Esophagus squamous epithelium (tissue), 5 donors: ENCODE data around the gene NNMT. TPM values are rescaled to one million over a fixed set of nuclear protein-coding genes. Genes with fewer than 3 reads are reported as not detected.
A peak's percentile ranks its signal among the peaks of the same experiment; 100 is the strongest.

ENCODE experiments used
- DNase-seq: peaks from one replicate; lab custom pipeline; 2025; lab: John Stamatoyannopoulos, UW
- H3K27ac ChIP-seq, 4 donors: fragments of 200-600 bp; sonication (generic); one replicate each; pipeline ENCODE4 v1.5.1; 2016 to 2019; ENCODE audit warnings: mild to moderate bottlenecking in 1 of 4
- H3K27me3 ChIP-seq, 4 donors: fragments of 200-600 bp; sonication (generic); 1 replicate in 3 of 4; 2 replicates in 1 of 4; pipeline versions ENCODE4 v1.5.1 to v1.6.0; 2017 to 2021; ENCODE audit warnings: antibody characterized with exemption in 1 of 4
- H3K36me3 ChIP-seq, 3 donors: fragments of 200-600 bp; sonication (generic); one replicate each; pipeline ENCODE4 v1.5.1; 2016 to 2019
- H3K4me1 ChIP-seq, 3 donors: fragments of 200-600 bp; sonication (generic); one replicate each; pipeline ENCODE4 v1.5.1; 2017 to 2019
- H3K4me3 ChIP-seq, 4 donors: fragments of 200-600 bp; sonication (generic); 1 replicate in 3 of 4; 2 replicates in 1 of 4; pipeline ENCODE4 v1.5.1; 2016 to 2019; ENCODE audit warnings: mild to moderate bottlenecking in 2 of 4, moderate library complexity in 1 of 4
- H3K9me3 ChIP-seq, 3 donors: fragments of 200-600 bp; sonication (generic); one replicate each; pipeline ENCODE4 v1.5.1; 2016 to 2019
- CTCF ChIP-seq, 6 experiments: fragments of 450-650 bp in 4 of 6; fragments of 200-600 bp in 2 of 6; sonication (generic) in 2 of 6; IDR thresholded peaks; one replicate each; pipeline ENCODE4 v1.5.1; 2016 to 2019; ENCODE audit warnings: antibody characterized with exemption in 6 of 6, mild to moderate bottlenecking in 4 of 6, moderate library complexity in 4 of 6
- POLR2A ChIP-seq, 4 donors: fragments of 450-650 bp; IDR thresholded peaks; one replicate each; pipeline ENCODE4 v1.6.1; 2017; ENCODE audit warnings: antibody characterized with exemption in 4 of 4, mild to moderate bottlenecking in 4 of 4, moderate library complexity in 3 of 4
- WGBS, 2 donors: methylation state at CpG; one replicate each; pipeline ENCODE4 v1.1.5; 2018; 5-methylcytosine and 5-hydroxymethylcytosine counted together
- intact Hi-C: fragments of 100-400 bp; cut with DNase I; formaldehyde crosslinking; loops from one replicate; pipeline ENCODE4 v1.15.0; 2022
- total RNA-seq, 4 donors: library from RNA; depleted of rRNA; stranded (reverse); fragments of >200 nt; gene quantifications; one replicate each; pipeline ENCODE4 v1.1.0, GENCODE V29; 2016
- donor health status: DM: yes; HTN: yes; CAD: no.

Gene NNMT
- total RNA-seq, 4 donors from 2014 or later = 4.1 to 142 (median 56.8) TPM

GRCh38 chr11:114317787-114318137 lies 21.6 kb downstream of the NNMT start:
- peaks cover 0 to 33% (median 0%) of the 10 kb centered on the region in 3 donors for H3K4me1 ChIP-seq
- intact Hi-C loops = no loop called here
- no peak for DNase-seq

GRCh38 chr11:114318361-114318760 lies 22.2 kb downstream of the NNMT start:
- Histone ChIP-seq H3K36me3 (peaks cover 0 to 9% (median 0%) of the 10 kb centered on the region in 3 donors), H3K4me3 (no peak overlapping the region), H3K4me1 (peaks cover 0 to 33% (median 0%) of the 10 kb centered on the region in 3 donors), H3K9me3 (no peaks in the 10 kb centered on the region), H3K27ac (peak overlapping the region in 3 of 4 donors; percentile 5 to 39 (median 10)), H3K27me3 (peaks cover 0 to 8% (median 0%) of the 10 kb centered on the region in 4 donors)
- no peak for DNase-seq
- TF ChIP-seq CTCF (IDR thresholded peaks at IDR 0.05) (no peak), POLR2A (IDR thresholded peaks at IDR 0.05) (no peak)
- intact Hi-C loops = no loop called here
- 26 to 61% methylated on average over 4 of the region's 4 CpGs for WGBS, 2 donors

More at GRCh38 chr11:114317787-114318137, 21.6 kb downstream of the NNMT start:
- H3K27ac ChIP-seq = peak overlapping the region in 2 of 4 donors; percentile 5 to 39
- no peak overlapping the region for H3K4me3 ChIP-seq
- H3K36me3 ChIP-seq = peaks cover 0 to 15% (median 0%) of the 10 kb centered on the region in 3 donors
- H3K27me3 ChIP-seq = peaks cover 0 to 8% (median 0%) of the 10 kb centered on the region in 4 donors
- H3K9me3 ChIP-seq = no peaks in the 10 kb centered on the region
- TF ChIP-seq CTCF (IDR thresholded peaks at IDR 0.05) = peak in 1 of 6 experiments; percentile 11
- TF ChIP-seq POLR2A (IDR thresholded peaks at IDR 0.05) = no peak
- WGBS, 2 donors = 37 to 46% methylated on average over 5 of the region's 5 CpGs

- DNase-seq = no peak
- WGBS, 2 donors = 49 to 65% methylated on average over 5 of the region's 5 CpGs
- Histone ChIP-seq H3K4me3 (no peak overlapping the region), H3K27ac (no peak overlapping the region), H3K36me3 (no peaks in the 10 kb centered on the region), H3K27me3 (peaks cover 0 to 8% (median 0%) of the 10 kb centered on the region in 4 donors), H3K9me3 (no peaks in the 10 kb centered on the region), H3K4me1 (peaks cover 0 to 33% (median 0%) of the 10 kb centered on the region in 3 donors)
- TF ChIP-seq POLR2A (IDR thresholded peaks at IDR 0.05) (no peak), CTCF (IDR thresholded peaks at IDR 0.05) (no peak)
- intact Hi-C loops = no loop called here
These were observed 23.6 kb downstream of the NNMT start for GRCh38 chr11:114319716-114320328.

GRCh38 chr11:114321621-114322257 lies 25.5 kb downstream of the NNMT start:
- Histone ChIP-seq H3K4me1 (peaks cover 0 to 22% (median 0%) of the 10 kb centered on the region in 3 donors), H3K27me3 (peaks cover 0 to 8% (median 0%) of the 10 kb centered on the region in 4 donors), H3K4me3 (no peak overlapping the region), H3K27ac (peak overlapping the region in 1 of 4 donors; percentile 28), H3K36me3 (no peaks in the 10 kb centered on the region), H3K9me3 (no peaks in the 10 kb centered on the region)
- TF ChIP-seq POLR2A (IDR thresholded peaks at IDR 0.05) = no peak
- no peak for TF ChIP-seq CTCF (IDR thresholded peaks at IDR 0.05)
- WGBS, 2 donors = 60 to 69% methylated on average over 6 of the region's 6 CpGs
- no peak for DNase-seq
- intact Hi-C loops = no loop called here

- Histone ChIP-seq H3K4me1 (peaks cover 0 to 10% (median 0%) of the 10 kb centered on the region in 3 donors), H3K27me3 (peaks cover 0 to 8% (median 0%) of the 10 kb centered on the region in 4 donors), H3K36me3 (no peaks in the 10 kb centered on the region), H3K9me3 (no peaks in the 10 kb centered on the region), H3K4me3 (no peak overlapping the region), H3K27ac (no peak overlapping the region)
- TF ChIP-seq CTCF (IDR thresholded peaks at IDR 0.05) (no peak), POLR2A (IDR thresholded peaks at IDR 0.05) (no peak)
- intact Hi-C loops = no loop called here
- WGBS, 2 donors = 73 to 84% methylated on average over 2 of the region's 2 CpGs
- DNase-seq = no peak
These were observed 26.7 kb downstream of the NNMT start for GRCh38 chr11:114322934-114323333.
